NCI-H1105 (cell line): ENCODE data around the gene COPS2.
"Not testable (repeated sequence)": the region's sequence is repeated elsewhere in the genome, so short reads cannot be mapped to it uniquely, and the experiment has no call there.

ENCODE experiments used
- DNase-seq: peaks from one replicate; lab custom pipeline; 2025; lab: John Stamatoyannopoulos, UW

The COPS2 gene

GRCh38 chr15:49103002-49103401 is 52.4 kb downstream of the COPS2 start:
- no peak for DNase-seq

- DNase-seq, result no peak
Measured at GRCh38 chr15:49101536-49101935, 53.9 kb downstream of the COPS2 start.

GRCh38 chr15:49096090-49096750 is 59.2 kb downstream of the COPS2 start:
- DNase-seq, result no peak

- no peak for DNase-seq
Measured at GRCh38 chr15:49094923-49095322, 60.5 kb downstream of the COPS2 start.

- no peak for DNase-seq
Measured at GRCh38 chr15:49093252-49094105, 61.9 kb downstream of the COPS2 start.

- DNase-seq, result no peak
Measured at GRCh38 chr15:49088996-49089395, 66.4 kb downstream of the COPS2 start.

GRCh38 chr15:49085696-49086459 is 69.5 kb downstream of the COPS2 start:
- DNase-seq, result no peak

- DNase-seq, result no peak
Measured at GRCh38 chr15:49084285-49084570, 71.2 kb downstream of the COPS2 start.

GRCh38 chr15:49083401-49084284 is 71.8 kb downstream of the COPS2 start:
- no peak for DNase-seq

- no peak for DNase-seq
Measured at GRCh38 chr15:49082960-49083359, 72.4 kb downstream of the COPS2 start.

GRCh38 chr15:49079340-49080039 is 75.9 kb downstream of the COPS2 start:
- DNase-seq, result no peak

GRCh38 chr15:49075881-49076280 is 79.5 kb downstream of the COPS2 start:
- no peak for DNase-seq

- not testable (repeated sequence) for DNase-seq
Measured at GRCh38 chr15:49074589-49075287, 80.7 kb downstream of the COPS2 start.
